ENCODE results near the gene CTTN. TPM values are rescaled to one million over a fixed set of nuclear protein-coding genes. Genes with fewer than 3 reads are reported as not detected.

CTTN gene
- total and polyA plus RNA-seq, 9 of the 15 experiments (the other 6 are each of a cell fraction or from before 2014, with no cell fraction given): 9.9 to 158 (median 99.7) TPM

DNA sequence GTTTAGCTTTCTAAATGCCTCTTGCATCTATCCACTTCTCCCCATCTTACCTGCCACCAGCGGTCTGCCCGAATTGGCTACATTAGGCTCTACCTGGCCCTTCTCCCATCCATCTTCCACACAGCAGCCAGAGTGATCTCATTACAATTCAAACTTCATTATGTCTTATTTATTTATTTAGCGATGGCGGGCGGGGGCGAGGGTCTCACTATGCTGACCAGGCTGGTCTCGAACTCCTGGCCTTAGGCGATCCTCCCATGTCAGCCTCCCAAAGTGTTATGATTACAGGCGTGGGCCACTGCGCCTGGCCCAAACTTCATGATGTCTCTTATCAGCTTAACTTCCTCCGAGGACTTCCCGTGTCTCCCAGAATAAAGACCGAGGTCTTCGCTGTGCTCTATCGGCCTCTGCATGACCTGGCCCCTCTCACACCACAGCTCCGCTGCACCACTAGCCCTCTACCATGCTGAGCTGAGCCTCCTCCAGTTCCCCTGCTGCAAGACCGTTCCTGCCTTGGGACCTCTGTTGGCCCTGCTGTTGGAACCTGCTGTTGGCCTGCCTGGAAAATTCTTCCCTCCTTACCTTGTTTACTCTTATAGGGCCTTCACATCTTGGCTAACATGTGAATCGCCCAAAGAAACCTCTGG lies 870 bp upstream of the CTTN start (continued):
- TF ChIP-seq, protein P1, sequence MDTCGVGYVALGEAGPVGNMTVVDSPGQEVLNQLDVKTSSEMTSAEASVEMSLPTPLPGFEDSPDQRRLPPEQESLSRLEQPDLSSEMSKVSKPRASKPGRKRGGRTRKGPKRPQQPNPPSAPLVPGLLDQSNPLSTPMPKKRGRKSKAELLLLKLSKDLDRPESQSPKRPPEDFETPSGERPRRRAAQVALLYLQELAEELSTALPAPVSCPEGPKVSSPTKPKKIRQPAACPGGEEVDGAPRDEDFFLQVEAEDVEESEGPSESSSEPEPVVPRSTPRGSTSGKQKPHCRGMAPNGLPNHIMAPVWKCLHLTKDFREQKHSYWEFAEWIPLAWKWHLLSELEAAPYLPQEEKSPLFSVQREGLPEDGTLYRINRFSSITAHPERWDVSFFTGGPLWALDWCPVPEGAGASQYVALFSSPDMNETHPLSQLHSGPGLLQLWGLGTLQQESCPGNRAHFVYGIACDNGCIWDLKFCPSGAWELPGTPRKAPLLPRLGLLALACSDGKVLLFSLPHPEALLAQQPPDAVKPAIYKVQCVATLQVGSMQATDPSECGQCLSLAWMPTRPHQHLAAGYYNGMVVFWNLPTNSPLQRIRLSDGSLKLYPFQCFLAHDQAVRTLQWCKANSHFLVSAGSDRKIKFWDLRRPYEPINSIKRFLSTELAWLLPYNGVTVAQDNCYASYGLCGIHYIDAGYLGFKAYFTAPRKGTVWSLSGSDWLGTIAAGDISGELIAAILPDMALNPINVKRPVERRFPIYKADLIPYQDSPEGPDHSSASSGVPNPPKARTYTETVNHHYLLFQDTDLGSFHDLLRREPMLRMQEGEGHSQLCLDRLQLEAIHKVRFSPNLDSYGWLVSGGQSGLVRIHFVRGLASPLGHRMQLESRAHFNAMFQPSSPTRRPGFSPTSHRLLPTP (IDR thresholded peaks at IDR 0.05; ENCODE audit: borderline replicate concordance, extremely low read depth, insufficient read length): peak; percentile 80
- TF ChIP-seq JUND (IDR thresholded peaks at IDR 0.05; ENCODE audit: borderline replicate concordance, low read depth, low read length): peak; percentile 51
- no peak; the same call in 2 of the 3 replicates for TF ChIP-seq JUND (tag; IDR thresholded peaks at IDR 0.05; ENCODE audit: borderline replicate concordance, low read depth, low read length)
- TF ChIP-seq RCOR1 (IDR thresholded peaks at IDR 0.05; ENCODE audit: borderline replicate concordance in 1 of 2, low read depth in 2 of 2, low read length in 2 of 2): peak; percentile 42 to 57; a peak in 2 of 4 replicates
- no peak for TF ChIP-seq KLF10 (CRISPR knock-in tag; IDR thresholded peaks at IDR 0.05)
- no peak for TF ChIP-seq TEAD2 (tag; IDR thresholded peaks at IDR 0.05)
- peak; percentile 44 for TF ChIP-seq ETV1 (tag; conservative IDR thresholded peaks at IDR 0.05; ENCODE audit: low read depth)
- TF ChIP-seq SMARCA5 (IDR thresholded peaks at IDR 0.05): no peak
- TF ChIP-seq, protein P2, sequence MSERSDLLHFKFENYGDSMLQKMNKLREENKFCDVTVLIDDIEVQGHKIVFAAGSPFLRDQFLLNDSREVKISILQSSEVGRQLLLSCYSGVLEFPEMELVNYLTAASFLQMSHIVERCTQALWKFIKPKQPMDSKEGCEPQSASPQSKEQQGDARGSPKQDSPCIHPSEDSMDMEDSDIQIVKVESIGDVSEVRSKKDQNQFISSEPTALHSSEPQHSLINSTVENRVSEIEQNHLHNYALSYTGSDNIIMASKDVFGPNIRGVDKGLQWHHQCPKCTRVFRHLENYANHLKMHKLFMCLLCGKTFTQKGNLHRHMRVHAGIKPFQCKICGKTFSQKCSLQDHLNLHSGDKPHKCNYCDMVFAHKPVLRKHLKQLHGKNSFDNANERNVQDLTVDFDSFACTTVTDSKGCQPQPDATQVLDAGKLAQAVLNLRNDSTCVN (CRISPR knock-in tag; IDR thresholded peaks at IDR 0.05): no peak
- no peak for TF ChIP-seq TOE1 (IDR thresholded peaks at IDR 0.05; ENCODE audit: borderline replicate concordance)
- no peak for TF ChIP-seq TOE1 (CRISPR knock-in tag; IDR thresholded peaks at IDR 0.05; ENCODE audit: borderline replicate concordance, low read depth)
- TF ChIP-seq, protein P3, sequence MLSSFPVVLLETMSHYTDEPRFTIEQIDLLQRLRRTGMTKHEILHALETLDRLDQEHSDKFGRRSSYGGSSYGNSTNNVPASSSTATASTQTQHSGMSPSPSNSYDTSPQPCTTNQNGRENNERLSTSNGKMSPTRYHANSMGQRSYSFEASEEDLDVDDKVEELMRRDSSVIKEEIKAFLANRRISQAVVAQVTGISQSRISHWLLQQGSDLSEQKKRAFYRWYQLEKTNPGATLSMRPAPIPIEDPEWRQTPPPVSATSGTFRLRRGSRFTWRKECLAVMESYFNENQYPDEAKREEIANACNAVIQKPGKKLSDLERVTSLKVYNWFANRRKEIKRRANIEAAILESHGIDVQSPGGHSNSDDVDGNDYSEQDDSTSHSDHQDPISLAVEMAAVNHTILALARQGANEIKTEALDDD (IDR thresholded peaks at IDR 0.05): no peak
- TF ChIP-seq HMGN3 (IDR thresholded peaks at IDR 0.05; ENCODE audit: borderline replicate concordance, extremely low read depth, insufficient read length, low read depth, low read length): no peak
- TF ChIP-seq, protein P4, sequence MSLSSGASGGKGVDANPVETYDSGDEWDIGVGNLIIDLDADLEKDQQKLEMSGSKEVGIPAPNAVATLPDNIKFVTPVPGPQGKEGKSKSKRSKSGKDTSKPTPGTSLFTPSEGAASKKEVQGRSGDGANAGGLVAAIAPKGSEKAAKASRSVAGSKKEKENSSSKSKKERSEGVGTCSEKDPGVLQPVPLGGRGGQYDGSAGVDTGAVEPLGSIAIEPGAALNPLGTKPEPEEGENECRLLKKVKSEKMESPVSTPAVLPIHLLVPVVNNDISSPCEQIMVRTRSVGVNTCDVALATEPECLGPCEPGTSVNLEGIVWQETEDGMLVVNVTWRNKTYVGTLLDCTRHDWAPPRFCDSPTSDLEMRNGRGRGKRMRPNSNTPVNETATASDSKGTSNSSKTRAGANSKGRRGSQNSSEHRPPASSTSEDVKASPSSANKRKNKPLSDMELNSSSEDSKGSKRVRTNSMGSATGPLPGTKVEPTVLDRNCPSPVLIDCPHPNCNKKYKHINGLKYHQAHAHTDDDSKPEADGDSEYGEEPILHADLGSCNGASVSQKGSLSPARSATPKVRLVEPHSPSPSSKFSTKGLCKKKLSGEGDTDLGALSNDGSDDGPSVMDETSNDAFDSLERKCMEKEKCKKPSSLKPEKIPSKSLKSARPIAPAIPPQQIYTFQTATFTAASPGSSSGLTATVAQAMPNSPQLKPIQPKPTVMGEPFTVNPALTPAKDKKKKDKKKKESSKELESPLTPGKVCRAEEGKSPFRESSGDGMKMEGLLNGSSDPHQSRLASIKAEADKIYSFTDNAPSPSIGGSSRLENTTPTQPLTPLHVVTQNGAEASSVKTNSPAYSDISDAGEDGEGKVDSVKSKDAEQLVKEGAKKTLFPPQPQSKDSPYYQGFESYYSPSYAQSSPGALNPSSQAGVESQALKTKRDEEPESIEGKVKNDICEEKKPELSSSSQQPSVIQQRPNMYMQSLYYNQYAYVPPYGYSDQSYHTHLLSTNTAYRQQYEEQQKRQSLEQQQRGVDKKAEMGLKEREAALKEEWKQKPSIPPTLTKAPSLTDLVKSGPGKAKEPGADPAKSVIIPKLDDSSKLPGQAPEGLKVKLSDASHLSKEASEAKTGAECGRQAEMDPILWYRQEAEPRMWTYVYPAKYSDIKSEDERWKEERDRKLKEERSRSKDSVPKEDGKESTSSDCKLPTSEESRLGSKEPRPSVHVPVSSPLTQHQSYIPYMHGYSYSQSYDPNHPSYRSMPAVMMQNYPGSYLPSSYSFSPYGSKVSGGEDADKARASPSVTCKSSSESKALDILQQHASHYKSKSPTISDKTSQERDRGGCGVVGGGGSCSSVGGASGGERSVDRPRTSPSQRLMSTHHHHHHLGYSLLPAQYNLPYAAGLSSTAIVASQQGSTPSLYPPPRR (CRISPR knock-in tag; IDR thresholded peaks at IDR 0.05; ENCODE audit: borderline replicate concordance): no peak
- TF ChIP-seq NCOA1 (IDR thresholded peaks at IDR 0.05; ENCODE audit: low read depth): no peak
- TF ChIP-seq PML (IDR thresholded peaks at IDR 0.05; ENCODE audit: low read length): no peak
- no peak for TF ChIP-seq ZNF644 (tag; IDR thresholded peaks at IDR 0.05; ENCODE audit: low read depth)

Measured in K562 (cell line).